RPMI7951 (cell line): ENCODE data around the gene MYF6. TPM values are rescaled to one million over a fixed set of nuclear protein-coding genes. Genes with fewer than 3 reads are reported as not detected.

ENCODE experiments used
- total RNA-seq: library from RNA; depleted of rRNA; stranded (reverse); fragments of >200 nt; shearing (Covaris generic); gene quantifications from 2 replicates; pipeline ENCODE4 v1.2.3, GENCODE V29; 2014; rRNA removed

The MYF6 gene
- total RNA-seq, 1 experiment from 2014 or later = not detected

Other genes with a start within 250 kb of the MYF6 start
- not detected in 2 replicates for gene MYF5, start 9.3 kb downstream of the MYF6 start, total RNA-seq
- under 0.01 TPM in 1 of 2 replicates, not detected in the other for gene LIN7A, start 230.3 kb downstream of the MYF6 start, total RNA-seq